IMR-90 (cell line): Measurements from ENCODE around the gene UBE2J1. TPM values are rescaled to one million over a fixed set of nuclear protein-coding genes. Genes with fewer than 3 reads are reported as not detected.
A peak's percentile ranks its signal among the peaks of the same experiment; 100 is the strongest.

Source experiments
- ATAC-seq: fragments of 200-7000 bp; cut with Tn5 transposase; 2 replicates; pipeline ENCODE4 v1.9.1; 2020; ENCODE audit warnings: low read depth, mild to moderate bottlenecking, moderate library complexity
- BruUV-seq: library from RNA; stranded (reverse); fragments of 400-500 nt; replicated peaks from 2 replicates; lab custom pipeline; 2021; lab: Mats Ljungman, UMichigan
- CTCF ChIA-PET: fragments of 300-600 bp; formaldehyde crosslinking; extraction: SDS; loops from one replicate; lab custom pipeline; 2021; ENCODE audit warnings: antibody characterized with exemption; lab: Yijun Ruan, JAX
- POLR2A ChIA-PET: fragments of 300-600 bp; sonication (Branson Sonifier 250); formaldehyde crosslinking; loops from one replicate; lab custom pipeline; 2022; ENCODE audit warnings: antibody characterized with exemption; ENCODE audit not compliant: unreplicated experiment; lab: Charles Lee
- DNase-seq: peaks from one replicate; pipeline ENCODE4 v3.0.0; 2013
- H2AFZ ChIP-seq: replicated peaks from 2 replicates; pipeline ENCODE3; 2013; ENCODE audit warnings: low read length, mild to moderate bottlenecking; ENCODE audit not compliant: poor library complexity
- H2AK5ac ChIP-seq: 2 replicates; pipeline ENCODE4 v1.6.1; 2013; ENCODE audit warnings: low read depth, low read length, inconsistent platforms
- H2AK9ac ChIP-seq: replicated peaks from 2 replicates; pipeline ENCODE3; 2013; ENCODE audit warnings: mild to moderate bottlenecking, low read depth, low read length, moderate library complexity; ENCODE audit not compliant: poor library complexity
- H2BK120ac ChIP-seq: 2 replicates; pipeline ENCODE4 v1.6.1; 2013; ENCODE audit warnings: low read depth, low read length, inconsistent platforms
- H2BK15ac ChIP-seq: 3 replicates; pipeline ENCODE4 v1.6.1; 2013; ENCODE audit warnings: low read depth, low read length, inconsistent platforms
- H2BK20ac ChIP-seq: 2 replicates; pipeline ENCODE4 v1.6.1; 2013; ENCODE audit warnings: low read depth, mild to moderate bottlenecking, inconsistent platforms, low read length, moderate library complexity
- H2BK5ac ChIP-seq: 2 replicates; pipeline ENCODE4 v1.6.1; 2013; ENCODE audit warnings: mild to moderate bottlenecking, low read depth, low read length, inconsistent platforms; ENCODE audit not compliant: poor library complexity, severe bottlenecking
- H3K14ac ChIP-seq: replicated peaks from 2 replicates; pipeline ENCODE4 v1.6.1; 2013; ENCODE audit warnings: low read depth, low read length, inconsistent platforms
- H3K18ac ChIP-seq: 2 replicates; pipeline ENCODE4 v1.6.1; 2013; ENCODE audit warnings: low read depth, low read length, control low read depth
- H3K23ac ChIP-seq: 2 replicates; pipeline ENCODE4 v1.6.1; 2013; ENCODE audit warnings: low read depth, low read length, inconsistent platforms
- H3K27ac ChIP-seq: 2 replicates; pipeline ENCODE4 v1.5.1; 2013; ENCODE audit warnings: mild to moderate bottlenecking, control low read depth, low read length; ENCODE audit not compliant: insufficient read depth
- H3K27me3 ChIP-seq: 2 replicates; pipeline ENCODE4 v1.6.1; 2013; ENCODE audit warnings: low read length; ENCODE audit not compliant: control insufficient read depth, insufficient read depth
- H3K36me3 ChIP-seq: 2 replicates; pipeline ENCODE4 v1.6.1; 2013; ENCODE audit warnings: low read length, mixed read lengths; ENCODE audit not compliant: control insufficient read depth, insufficient read depth
- H3K4ac ChIP-seq: 2 replicates; pipeline ENCODE4 v1.6.1; 2013; ENCODE audit warnings: low read depth, low read length, inconsistent platforms
- H3K4me1 ChIP-seq: 2 replicates; pipeline ENCODE4 v1.6.1; 2013; ENCODE audit warnings: low read length, mixed read lengths; ENCODE audit not compliant: control insufficient read depth, insufficient read depth
- H3K4me2 ChIP-seq: 2 replicates; pipeline ENCODE4 v1.6.1; 2013; ENCODE audit warnings: low read depth, mild to moderate bottlenecking, control low read depth, low read length, moderate library complexity
- H3K4me3 ChIP-seq: 2 replicates; pipeline ENCODE4 v1.5.1; 2013; ENCODE audit warnings: low read depth, mild to moderate bottlenecking, control low read depth, low read length, moderate library complexity; ENCODE audit not compliant: insufficient read depth
- H3K56ac ChIP-seq: 2 replicates; pipeline ENCODE4 v1.6.1; 2013; ENCODE audit warnings: low read length, inconsistent platforms; ENCODE audit not compliant: insufficient read depth; ENCODE audit errors: extremely low read depth
- H3K79me1 ChIP-seq, 2 experiments: 2 replicates each; pipeline ENCODE4 v1.6.1; 2013; ENCODE audit warnings: low read length in 2 of 2, inconsistent platforms in 1 of 2, low read depth in 1 of 2
- H3K9ac ChIP-seq: 2 replicates; pipeline ENCODE4 v1.6.1; 2013; ENCODE audit warnings: low read depth, low read length, control low read depth
- H3K9me1 ChIP-seq: 2 replicates; pipeline ENCODE4 v1.6.1; 2013; ENCODE audit warnings: low read length, inconsistent platforms; ENCODE audit not compliant: insufficient read depth
- H3K9me3 ChIP-seq: 2 replicates; pipeline ENCODE4 v1.6.1; 2013; ENCODE audit warnings: low read length; ENCODE audit not compliant: control insufficient read depth, insufficient read depth
- H4K20me1 ChIP-seq: 2 replicates; pipeline ENCODE4 v1.6.1; 2013; ENCODE audit warnings: low read length, inconsistent platforms; ENCODE audit not compliant: insufficient read depth
- H4K5ac ChIP-seq: 2 replicates; pipeline ENCODE4 v1.6.1; 2013; ENCODE audit warnings: mild to moderate bottlenecking, low read depth, low read length, control low read depth
- H4K8ac ChIP-seq, 2 experiments: 2 replicates each; pipeline ENCODE4 v1.6.1; 2013; ENCODE audit warnings: low read depth in 2 of 2, low read length in 2 of 2, control low read depth in 1 of 2, inconsistent platforms in 1 of 2
- H4K91ac ChIP-seq: 2 replicates; pipeline ENCODE4 v1.6.1; 2013; ENCODE audit warnings: low read depth, low read length, inconsistent platforms; ENCODE audit not compliant: insufficient read depth
- BHLHE40 ChIP-seq: fragments of 150-350 bp; IDR thresholded peaks from 2 replicates; pipeline ENCODE4 v1.6.1; 2016; ENCODE audit warnings: mild to moderate bottlenecking, low read depth, low read length
- CEBPB ChIP-seq: IDR thresholded peaks from 2 replicates; pipeline ENCODE4 v1.6.1; 2012; ENCODE audit warnings: low read depth, low read length, improper control_type of control experiment
- CHD1 ChIP-seq: IDR thresholded peaks from 2 replicates; pipeline ENCODE4 v1.6.1; 2012; ENCODE audit warnings: low read depth, low read length, improper control_type of control experiment
- FOS ChIP-seq: fragments of 150-350 bp; IDR thresholded peaks from 2 replicates; pipeline ENCODE4 v1.6.1; 2016; ENCODE audit warnings: low read depth, low read length
- MAFK ChIP-seq: IDR thresholded peaks from 2 replicates; pipeline ENCODE4 v1.6.1; 2012; ENCODE audit warnings: low read depth, low read length, improper control_type of control experiment
- MAZ ChIP-seq: IDR thresholded peaks from 2 replicates; pipeline ENCODE4 v1.6.1; 2012; ENCODE audit warnings: low read depth, mild to moderate bottlenecking, low read length, improper control_type of control experiment, moderate library complexity, borderline replicate concordance
- MXI1 ChIP-seq: IDR thresholded peaks from 2 replicates; pipeline ENCODE4 v1.6.1; 2012; ENCODE audit warnings: low read depth, mild to moderate bottlenecking, low read length, moderate library complexity, borderline replicate concordance
- NFE2L2 ChIP-seq: fragments of 150-350 bp; IDR thresholded peaks from 2 replicates; pipeline ENCODE4 v1.6.1; 2016; ENCODE audit warnings: low read depth, mild to moderate bottlenecking, low read length
- POLR2A ChIP-seq: IDR thresholded peaks from 2 replicates; pipeline ENCODE4 v1.6.1; 2012; ENCODE audit warnings: mild to moderate bottlenecking, low read depth, low read length
- RAD21 ChIP-seq: IDR thresholded peaks from 2 replicates; pipeline ENCODE4 v1.6.1; 2012; ENCODE audit warnings: low read length, improper control_type of control experiment
- RCOR1 ChIP-seq: IDR thresholded peaks from 2 replicates; pipeline ENCODE4 v1.6.1; 2012; ENCODE audit warnings: mild to moderate bottlenecking, low read length, improper control_type of control experiment; ENCODE audit not compliant: insufficient replicate concordance
- RFX5 ChIP-seq: IDR thresholded peaks from 2 replicates; pipeline ENCODE4 v1.8.0; 2012; ENCODE audit warnings: low read depth, mild to moderate bottlenecking, low read length, moderate library complexity
- SMC3 ChIP-seq: fragments of 150-350 bp; IDR thresholded peaks from 2 replicates; pipeline ENCODE4 v1.6.1; 2016; ENCODE audit warnings: low read depth, mild to moderate bottlenecking, antibody characterized with exemption, low read length, moderate library complexity
- WGBS, 2 experiments: methylation state at CpG; one replicate each; pipeline versions ENCODE4 v1.1.5 to v1.1.7; 2013; ENCODE audit warnings: missing lambda C conversion rate in 2 of 2; ENCODE audit not compliant: insufficient read length in 1 of 2; ENCODE audit errors: extremely low coverage in 2 of 2; 5-methylcytosine and 5-hydroxymethylcytosine counted together
- dilution Hi-C: fragments of 300-500 bp; cut with HindIII; formaldehyde crosslinking; loops from one replicate; pipeline ENCODE4 v1.14.3; 2018; ENCODE audit warnings: low sequenced_read_pairs; ENCODE audit not compliant: unreplicated experiment
- in situ Hi-C: fragments of 300-500 bp; cut with MboI; formaldehyde crosslinking; loops from 3 replicates; pipeline ENCODE4 v1.14.3; 2019; ENCODE audit warnings: low sequenced_read_pairs, inconsistent platforms, mixed read lengths
- intact Hi-C: fragments of 100-400 bp; cut with micrococcal nuclease; formaldehyde crosslinking; loops from 2 replicates; pipeline ENCODE4 v1.10.0; 2022
- polyA plus RNA-seq, 3 experiments: library from polyadenylated mRNA; depleted of rRNA; stranded (reverse); fragments of >200 nt; gene quantifications; 2 replicates each; pipeline ENCODE4 v1.2.3, GENCODE V29; 2012; ENCODE audit warnings: low replicate concordance in 1 of 3
- total RNA-seq: library from RNA; depleted of rRNA; stranded (reverse); fragments of >200 nt; gene quantifications from 2 replicates; pipeline ENCODE4 v1.2.3, GENCODE V29; 2012
- TF ChIP-seq, protein P1 (sequence below): conservative IDR thresholded peaks from 2 replicates; pipeline ENCODE4 v1.5.1; 2012; ENCODE audit warnings: mild to moderate bottlenecking, low read depth, low read length, improper control_type of control experiment
- TF ChIP-seq, protein P2 (sequence below): fragments of 150-350 bp; IDR thresholded peaks from 2 replicates; pipeline ENCODE4 v1.6.1; 2016; ENCODE audit warnings: low read depth, mild to moderate bottlenecking, low read length, moderate library complexity, borderline replicate concordance
- TF ChIP-seq, protein P3 (sequence below): fragments of 150-350 bp; IDR thresholded peaks from 2 replicates; pipeline ENCODE4 v1.6.1; 2017; ENCODE audit warnings: mild to moderate bottlenecking, antibody characterized with exemption, low read length, low read depth

UBE2J1 gene
- total and polyA plus RNA-seq, 2 of the 4 experiments (the other 2 are of a cell fraction), result 20.9 to 35.3 TPM

DNA sequence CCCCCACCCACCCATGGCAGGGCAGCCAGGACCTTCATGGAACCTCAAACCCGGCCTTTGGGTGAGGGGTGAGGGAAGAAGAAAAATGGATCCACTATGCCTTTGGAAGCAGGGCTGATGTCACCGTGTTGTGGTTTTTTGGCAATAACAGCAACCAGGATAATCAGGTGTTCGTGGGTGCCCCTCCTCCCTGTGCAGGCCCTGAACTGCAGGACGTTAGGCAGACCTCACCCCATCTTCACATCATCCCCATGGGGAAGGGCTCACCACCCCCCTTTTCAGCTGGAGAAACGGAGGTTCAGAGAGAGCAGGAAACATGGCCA, 41.0 kb downstream of the UBE2J1 start:
- Histone ChIP-seq H3K4ac (no peak overlapping the region), H3K4me2 (no peak overlapping the region), H4K91ac (no peak overlapping the region), H3K27me3 (peaks cover 13% of the 10 kb centered on the region), H3K4me1 (peaks cover 6% of the 10 kb centered on the region; the same call in 1 of the 2 replicates), H2BK5ac (no peak overlapping the region), H2AK9ac (no peak overlapping the region), H3K79me1 (no peaks in the 10 kb centered on the region), H4K5ac (no peak overlapping the region), H2BK20ac (no peak overlapping the region), H3K9me3 (no peaks in the 10 kb centered on the region), H3K9me1 (peaks cover 8% of the 10 kb centered on the region; the same call in 1 of the 2 replicates), H2BK120ac (no peak overlapping the region), H4K20me1 (peaks cover 17% of the 10 kb centered on the region; the same call in 1 of the 2 replicates), H2AK5ac (peak overlapping the region; percentile 71; the same call in 1 of the 2 replicates), H3K27ac (no peak overlapping the region), H3K9ac (no peak overlapping the region), H3K18ac (no peak overlapping the region), H3K23ac (no peak overlapping the region), H2AFZ (no peak overlapping the region), H3K56ac (no peak overlapping the region), H3K14ac (no peak overlapping the region), H4K8ac (no peak overlapping the region), H3K36me3 (peaks cover 5% of the 10 kb centered on the region), H3K4me3 (no peak overlapping the region), H2BK15ac (no peak overlapping the region)
- intact Hi-C loops, result loop anchor here (1.0 kb wide), 2 partner anchors 58 to 299 kb away; no protein-coding TSS in a partner anchor
- ATAC-seq, result no peak
- TF ChIP-seq RFX5 (no peak), MXI1 (no peak), RCOR1 (no peak), POLR2A (no peak), RAD21 (no peak), CEBPB (no peak), FOS (no peak), SMC3 (no peak), BHLHE40 (no peak), MAZ (no peak), NFE2L2 (no peak), MAFK (no peak), CHD1 (no peak)
- TF ChIP-seq, protein P1, sequence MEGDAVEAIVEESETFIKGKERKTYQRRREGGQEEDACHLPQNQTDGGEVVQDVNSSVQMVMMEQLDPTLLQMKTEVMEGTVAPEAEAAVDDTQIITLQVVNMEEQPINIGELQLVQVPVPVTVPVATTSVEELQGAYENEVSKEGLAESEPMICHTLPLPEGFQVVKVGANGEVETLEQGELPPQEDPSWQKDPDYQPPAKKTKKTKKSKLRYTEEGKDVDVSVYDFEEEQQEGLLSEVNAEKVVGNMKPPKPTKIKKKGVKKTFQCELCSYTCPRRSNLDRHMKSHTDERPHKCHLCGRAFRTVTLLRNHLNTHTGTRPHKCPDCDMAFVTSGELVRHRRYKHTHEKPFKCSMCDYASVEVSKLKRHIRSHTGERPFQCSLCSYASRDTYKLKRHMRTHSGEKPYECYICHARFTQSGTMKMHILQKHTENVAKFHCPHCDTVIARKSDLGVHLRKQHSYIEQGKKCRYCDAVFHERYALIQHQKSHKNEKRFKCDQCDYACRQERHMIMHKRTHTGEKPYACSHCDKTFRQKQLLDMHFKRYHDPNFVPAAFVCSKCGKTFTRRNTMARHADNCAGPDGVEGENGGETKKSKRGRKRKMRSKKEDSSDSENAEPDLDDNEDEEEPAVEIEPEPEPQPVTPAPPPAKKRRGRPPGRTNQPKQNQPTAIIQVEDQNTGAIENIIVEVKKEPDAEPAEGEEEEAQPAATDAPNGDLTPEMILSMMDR, result no peak
- TF ChIP-seq, protein P2, sequence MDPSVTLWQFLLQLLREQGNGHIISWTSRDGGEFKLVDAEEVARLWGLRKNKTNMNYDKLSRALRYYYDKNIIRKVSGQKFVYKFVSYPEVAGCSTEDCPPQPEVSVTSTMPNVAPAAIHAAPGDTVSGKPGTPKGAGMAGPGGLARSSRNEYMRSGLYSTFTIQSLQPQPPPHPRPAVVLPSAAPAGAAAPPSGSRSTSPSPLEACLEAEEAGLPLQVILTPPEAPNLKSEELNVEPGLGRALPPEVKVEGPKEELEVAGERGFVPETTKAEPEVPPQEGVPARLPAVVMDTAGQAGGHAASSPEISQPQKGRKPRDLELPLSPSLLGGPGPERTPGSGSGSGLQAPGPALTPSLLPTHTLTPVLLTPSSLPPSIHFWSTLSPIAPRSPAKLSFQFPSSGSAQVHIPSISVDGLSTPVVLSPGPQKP, result no peak
- TF ChIP-seq, protein P3, sequence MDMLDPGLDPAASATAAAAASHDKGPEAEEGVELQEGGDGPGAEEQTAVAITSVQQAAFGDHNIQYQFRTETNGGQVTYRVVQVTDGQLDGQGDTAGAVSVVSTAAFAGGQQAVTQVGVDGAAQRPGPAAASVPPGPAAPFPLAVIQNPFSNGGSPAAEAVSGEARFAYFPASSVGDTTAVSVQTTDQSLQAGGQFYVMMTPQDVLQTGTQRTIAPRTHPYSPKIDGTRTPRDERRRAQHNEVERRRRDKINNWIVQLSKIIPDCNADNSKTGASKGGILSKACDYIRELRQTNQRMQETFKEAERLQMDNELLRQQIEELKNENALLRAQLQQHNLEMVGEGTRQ, result no peak
- ChIA-PET CTCF (interaction anchor here (0.9 to 1.7 kb wide), 6 partner anchors 9 to 57 kb away, joined by 3 to 6 read pairs (median 4); no protein-coding TSS in a partner anchor), POLR2A (no interaction called here)
- dilution Hi-C loops, result no loop called here
- in situ Hi-C loops, result no loop called here
- no peak for DNase-seq
- no CpG with 5 or more reads among the region's 5 CpGs for WGBS, 2 experiments
- no TSS peak for BruUV-seq
